ENCODE measurements around the gene MBD3. TPM values are rescaled to one million over a fixed set of nuclear protein-coding genes. Genes with fewer than 3 reads are reported as not detected.

The MBD3 gene
- total RNA-seq, 1 donor from 2014 or later: 111 TPM

DNA sequence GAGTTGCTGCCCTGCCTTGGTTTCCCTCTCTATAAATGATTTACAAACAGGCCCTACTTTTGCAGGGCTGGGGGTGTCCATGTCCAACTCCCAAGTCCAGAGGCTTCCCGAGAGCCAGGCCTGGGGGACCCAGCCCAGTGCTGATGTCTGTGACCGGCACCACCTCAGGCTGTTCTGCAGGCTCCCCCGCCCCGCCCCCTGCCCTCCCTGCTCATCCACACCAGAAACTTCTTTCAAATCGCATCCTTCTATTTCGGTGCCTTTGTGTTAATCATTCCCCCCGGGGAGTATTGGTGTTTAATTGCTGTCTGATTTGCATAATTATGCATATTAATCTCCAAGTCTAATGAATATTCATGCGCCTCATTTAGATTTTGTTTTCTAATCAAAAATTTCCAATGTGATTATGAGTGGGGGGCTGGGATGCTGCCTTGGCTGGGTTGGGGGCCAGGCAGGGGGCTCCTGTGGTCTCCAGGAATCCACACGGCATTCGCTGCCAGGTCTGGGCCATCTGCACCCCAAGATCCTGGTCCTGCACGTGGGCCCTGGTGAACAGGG, 40.7 kb upstream of the MBD3 start:
- Mint-ChIP-seq H3K9me3 (peaks cover 4% of the 10 kb centered on the region), H3K4me1 (no peaks in the 10 kb centered on the region), H3K27me3 (ENCODE audit: low read depth) (no peaks in the 10 kb centered on the region), H3K36me3 (peaks cover 19% of the 10 kb centered on the region), H3K27ac (no peak overlapping the region), H3K4me3 (no peak overlapping the region)
- DNase-seq (ENCODE audit: low spot score in 2 of 2, unreplicated experiment in 2 of 2): no peak
- TF ChIP-seq, protein P1, sequence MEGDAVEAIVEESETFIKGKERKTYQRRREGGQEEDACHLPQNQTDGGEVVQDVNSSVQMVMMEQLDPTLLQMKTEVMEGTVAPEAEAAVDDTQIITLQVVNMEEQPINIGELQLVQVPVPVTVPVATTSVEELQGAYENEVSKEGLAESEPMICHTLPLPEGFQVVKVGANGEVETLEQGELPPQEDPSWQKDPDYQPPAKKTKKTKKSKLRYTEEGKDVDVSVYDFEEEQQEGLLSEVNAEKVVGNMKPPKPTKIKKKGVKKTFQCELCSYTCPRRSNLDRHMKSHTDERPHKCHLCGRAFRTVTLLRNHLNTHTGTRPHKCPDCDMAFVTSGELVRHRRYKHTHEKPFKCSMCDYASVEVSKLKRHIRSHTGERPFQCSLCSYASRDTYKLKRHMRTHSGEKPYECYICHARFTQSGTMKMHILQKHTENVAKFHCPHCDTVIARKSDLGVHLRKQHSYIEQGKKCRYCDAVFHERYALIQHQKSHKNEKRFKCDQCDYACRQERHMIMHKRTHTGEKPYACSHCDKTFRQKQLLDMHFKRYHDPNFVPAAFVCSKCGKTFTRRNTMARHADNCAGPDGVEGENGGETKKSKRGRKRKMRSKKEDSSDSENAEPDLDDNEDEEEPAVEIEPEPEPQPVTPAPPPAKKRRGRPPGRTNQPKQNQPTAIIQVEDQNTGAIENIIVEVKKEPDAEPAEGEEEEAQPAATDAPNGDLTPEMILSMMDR (IDR thresholded peaks at IDR 0.05; ENCODE audit: unreplicated experiment): no peak

DNA sequence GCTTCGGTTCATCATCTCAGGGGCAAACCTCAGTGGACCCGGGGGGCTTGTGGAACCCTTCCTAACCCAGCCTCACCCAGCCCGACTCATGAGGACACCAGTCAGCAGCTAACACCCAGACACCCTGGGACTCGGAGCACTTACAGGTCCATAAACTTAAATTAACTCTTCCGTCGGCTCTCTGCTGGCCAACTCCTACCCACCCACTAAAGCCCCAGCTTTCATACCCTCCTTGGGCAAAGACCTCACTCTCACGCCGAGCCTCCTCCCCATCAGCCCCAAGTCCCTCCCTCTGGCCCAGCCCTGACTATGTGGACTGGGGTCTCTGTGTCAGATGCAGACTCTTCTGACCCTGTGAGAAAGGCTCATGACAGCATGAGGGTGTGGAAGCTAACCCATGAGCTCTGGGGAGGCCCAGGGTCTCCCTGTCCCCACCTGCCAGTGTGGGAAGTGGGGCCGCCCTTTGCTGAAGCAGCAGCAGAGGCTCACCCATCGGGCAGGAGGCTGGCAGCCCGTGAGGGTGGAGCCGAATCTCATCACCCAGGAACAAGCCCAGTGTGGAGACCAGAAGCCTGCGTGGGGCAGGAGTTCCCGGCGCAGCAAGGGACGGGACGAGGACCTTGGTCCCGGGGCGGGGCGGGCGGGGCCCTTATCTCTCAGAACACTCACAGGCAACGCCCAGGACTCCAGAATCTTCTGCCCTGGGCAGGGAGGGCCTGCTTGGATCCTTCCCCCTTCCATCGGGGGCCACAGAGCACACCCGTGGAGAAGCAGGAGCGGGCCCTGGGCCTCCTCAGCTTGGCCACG, 40.0 kb upstream of the MBD3 start:
- no peak overlapping the region for H3K27ac Mint-ChIP-seq
- H3K4me1 Mint-ChIP-seq: no peaks in the 10 kb centered on the region
- no peak overlapping the region for H3K4me3 Mint-ChIP-seq
- H3K27me3 Mint-ChIP-seq (ENCODE audit: low read depth): no peaks in the 10 kb centered on the region
- peaks cover 4% of the 10 kb centered on the region for H3K9me3 Mint-ChIP-seq
- TF ChIP-seq, protein P1 (IDR thresholded peaks at IDR 0.05; ENCODE audit: unreplicated experiment): no peak
- H3K36me3 Mint-ChIP-seq: peaks cover 16% of the 10 kb centered on the region
- no peak for DNase-seq (ENCODE audit: low spot score in 2 of 2, unreplicated experiment in 2 of 2)

DNA sequence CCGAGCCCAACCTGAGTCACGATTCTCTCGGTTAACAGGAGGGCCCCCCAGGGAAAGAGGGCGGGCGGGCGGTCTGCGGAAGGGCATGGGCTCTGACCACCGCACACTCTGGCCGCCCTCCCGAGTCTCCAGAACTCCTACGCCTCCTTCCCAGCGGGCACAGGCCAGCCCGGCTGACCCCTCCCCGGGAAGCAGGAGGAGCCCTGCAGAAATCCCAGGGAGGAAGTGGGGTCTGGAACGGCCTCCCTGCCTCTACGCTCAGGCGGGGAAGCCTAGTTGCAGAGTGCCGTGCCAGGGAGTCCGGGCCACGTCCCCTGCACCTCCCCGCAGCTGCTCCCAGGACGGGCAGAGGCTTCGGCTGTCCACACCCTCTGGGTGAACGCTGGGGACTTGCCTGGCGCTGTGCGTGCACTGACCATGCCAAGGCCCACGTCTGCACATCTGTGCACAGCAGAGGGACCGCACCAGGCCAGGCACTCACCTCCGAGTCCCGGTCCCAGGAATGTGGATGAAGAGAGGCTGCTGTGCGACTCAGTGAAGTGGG, 39.0 kb upstream of the MBD3 start:
- Mint-ChIP-seq H3K27me3 (ENCODE audit: low read depth) (no peaks in the 10 kb centered on the region), H3K36me3 (peaks cover 15% of the 10 kb centered on the region), H3K4me3 (no peak overlapping the region), H3K4me1 (no peaks in the 10 kb centered on the region), H3K9me3 (peaks cover 4% of the 10 kb centered on the region), H3K27ac (no peak overlapping the region)
- no peak for DNase-seq (ENCODE audit: low spot score in 2 of 2, unreplicated experiment in 2 of 2)
- TF ChIP-seq, protein P1 (IDR thresholded peaks at IDR 0.05; ENCODE audit: unreplicated experiment): no peak

- Mint-ChIP-seq H3K4me1 (no peaks in the 10 kb centered on the region), H3K4me3 (no peak overlapping the region), H3K27ac (no peak overlapping the region), H3K36me3 (peaks cover 14% of the 10 kb centered on the region), H3K9me3 (peaks cover 4% of the 10 kb centered on the region), H3K27me3 (ENCODE audit: low read depth) (no peaks in the 10 kb centered on the region)
- DNase-seq (ENCODE audit: low spot score in 2 of 2, unreplicated experiment in 2 of 2): no peak
- TF ChIP-seq, protein P1 (IDR thresholded peaks at IDR 0.05; ENCODE audit: unreplicated experiment): no peak
Observed at GRCh38 chr19:1630811-1631210, 38.1 kb upstream of the MBD3 start.

DNA sequence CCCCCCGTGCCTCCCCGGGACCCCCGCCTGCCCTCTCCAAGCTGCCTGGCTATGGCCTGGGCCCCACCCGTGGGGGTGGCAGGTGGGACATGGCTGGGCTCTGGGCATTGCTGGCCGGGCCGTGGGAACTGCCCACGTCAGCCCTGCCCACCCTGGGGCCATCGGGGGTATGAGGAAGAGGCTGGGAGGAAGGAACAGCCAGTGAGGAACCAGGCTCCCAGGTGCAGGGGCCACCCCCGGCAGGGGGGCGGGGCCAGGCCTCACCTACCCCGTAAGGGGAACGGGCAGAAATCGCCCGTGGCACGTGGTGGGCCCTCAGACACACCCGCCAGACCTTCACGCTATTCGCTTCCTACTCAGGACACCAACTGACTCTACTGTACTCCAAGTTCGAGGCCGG, 37.3 kb upstream of the MBD3 start:
- Mint-ChIP-seq H3K4me1 (no peaks in the 10 kb centered on the region), H3K36me3 (peaks cover 8% of the 10 kb centered on the region), H3K4me3 (no peak overlapping the region), H3K27ac (no peak overlapping the region), H3K9me3 (no peaks in the 10 kb centered on the region), H3K27me3 (ENCODE audit: low read depth) (no peaks in the 10 kb centered on the region)
- TF ChIP-seq, protein P1 (IDR thresholded peaks at IDR 0.05; ENCODE audit: unreplicated experiment): no peak
- no peak for DNase-seq (ENCODE audit: low spot score in 2 of 2, unreplicated experiment in 2 of 2)

Data from mesothelial cell of epicardium (in vitro differentiated cells).